Hematopoietic multipotent progenitor cell (in vitro differentiated cells): ENCODE data around the gene ASTL. TPM values are rescaled to one million over a fixed set of nuclear protein-coding genes. Genes with fewer than 3 reads are reported as not detected.
"Not testable (repeated sequence)": the region's sequence is repeated elsewhere in the genome, so short reads cannot be mapped to it uniquely, and the experiment has no call there.

Experiments used
- DNase-seq, 3 donors: peaks; one replicate each; pipeline ENCODE4 v3.0.0-alpha.2; 2011 to 2015; ENCODE audit warnings: low read depth in 2 of 3, low spot score in 2 of 3
- total RNA-seq: library from RNA; depleted of rRNA; stranded (reverse); fragments of >200 nt; gene quantifications from one replicate; pipeline ENCODE4 v1.2.3, GENCODE V29; 2012

The ASTL gene
- total RNA-seq, 1 donor: 1.1 TPM

GRCh38 chr2:96088340-96089335 lies 49.7 kb downstream of the ASTL start:
- no peak for DNase-seq

GRCh38 chr2:96087130-96087529 lies 51.2 kb downstream of the ASTL start:
- DNase-seq: no peak

- DNase-seq: no peak
Observed at GRCh38 chr2:96085541-96086355, 52.6 kb downstream of the ASTL start.

GRCh38 chr2:96084858-96085518 lies 53.3 kb downstream of the ASTL start:
- DNase-seq: not testable (repeated sequence)

GRCh38 chr2:96083989-96084857 lies 54.1 kb downstream of the ASTL start:
- no peak for DNase-seq

GRCh38 chr2:96083064-96083939 lies 55.0 kb downstream of the ASTL start:
- no peak for DNase-seq

GRCh38 chr2:96082211-96083063 lies 55.9 kb downstream of the ASTL start:
- no peak for DNase-seq

- no peak for DNase-seq
Observed at GRCh38 chr2:96081042-96081441, 57.3 kb downstream of the ASTL start.

GRCh38 chr2:96075199-96075771 lies 63.0 kb downstream of the ASTL start:
- DNase-seq: no peak

GRCh38 chr2:96074156-96074555 lies 64.1 kb downstream of the ASTL start:
- DNase-seq: no peak

- no peak for DNase-seq
Observed at GRCh38 chr2:96073170-96073775, 65.0 kb downstream of the ASTL start.

Other genes starting within 250 kb of the ASTL start
- 54.1 TPM for gene ANKRD36C, start 146.7 kb downstream of the ASTL start, total RNA-seq
- 11.8 TPM for gene GPAT2, start 103.6 kb downstream of the ASTL start, total RNA-seq
- gene ADRA2B, start 21.9 kb downstream of the ASTL start, total RNA-seq: under 0.01 TPM
- gene DUSP2, start 6.9 kb upstream of the ASTL start, total RNA-seq: 134 TPM
- gene STARD7, start 70.3 kb upstream of the ASTL start, total RNA-seq: 86.7 TPM
- gene TMEM127, start 127.5 kb upstream of the ASTL start, total RNA-seq: 29.1 TPM
- 156 TPM for gene CIAO1, start 127.7 kb upstream of the ASTL start, total RNA-seq
- gene SNRNP200, start 167.0 kb upstream of the ASTL start, total RNA-seq: 149 TPM
- gene ITPRIPL1, start 186.8 kb upstream of the ASTL start, total RNA-seq: 17.2 TPM
- gene NCAPH, start 197.3 kb upstream of the ASTL start, total RNA-seq: 2.2 TPM